NCI-H1930 (cell line): ENCODE results near the gene GPC6.

ENCODE experiments used
- DNase-seq, 2 experiments: peaks; one replicate each; lab custom pipeline; 2025; lab: John Stamatoyannopoulos, UW

GPC6 gene

DNA sequence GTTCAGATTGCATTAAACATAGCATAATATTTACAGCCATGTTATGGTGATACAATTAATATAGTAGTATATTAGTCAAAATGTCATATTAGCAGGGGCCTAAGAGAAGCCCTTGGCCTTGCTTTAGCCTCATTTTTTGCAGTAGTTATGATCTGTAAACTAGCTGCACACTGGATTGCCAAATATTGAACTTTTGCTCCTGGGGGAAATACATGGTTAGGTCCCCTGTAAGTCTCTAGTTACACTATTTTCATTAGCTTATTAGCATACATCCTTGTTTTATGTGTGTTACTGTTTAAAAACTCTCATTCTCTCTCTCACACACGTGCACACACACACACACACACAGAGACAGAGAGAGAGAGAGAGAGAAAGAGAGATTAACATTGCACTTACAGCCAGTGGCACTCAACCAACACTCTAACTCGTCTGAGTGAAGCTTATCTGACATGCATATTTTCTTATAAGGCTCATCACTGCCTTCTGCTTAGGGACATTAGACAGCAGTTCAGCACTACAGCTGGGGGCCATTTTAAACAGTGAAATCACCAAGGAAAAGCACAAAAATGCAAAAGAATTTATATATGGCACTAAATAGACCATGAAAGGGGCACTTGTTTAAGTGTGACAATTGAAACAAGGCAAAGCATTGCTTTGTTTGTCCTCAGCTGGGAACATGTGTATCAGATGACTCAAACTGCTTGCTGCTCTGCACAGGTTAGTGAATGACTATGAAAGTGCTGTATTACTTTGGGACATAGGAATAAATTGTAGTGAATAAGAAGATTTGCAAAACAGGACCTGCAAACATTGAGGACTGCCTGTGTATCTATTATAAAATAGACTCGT is 278.7 kb downstream of the GPC6 start:
- no peak for DNase-seq

DNA sequence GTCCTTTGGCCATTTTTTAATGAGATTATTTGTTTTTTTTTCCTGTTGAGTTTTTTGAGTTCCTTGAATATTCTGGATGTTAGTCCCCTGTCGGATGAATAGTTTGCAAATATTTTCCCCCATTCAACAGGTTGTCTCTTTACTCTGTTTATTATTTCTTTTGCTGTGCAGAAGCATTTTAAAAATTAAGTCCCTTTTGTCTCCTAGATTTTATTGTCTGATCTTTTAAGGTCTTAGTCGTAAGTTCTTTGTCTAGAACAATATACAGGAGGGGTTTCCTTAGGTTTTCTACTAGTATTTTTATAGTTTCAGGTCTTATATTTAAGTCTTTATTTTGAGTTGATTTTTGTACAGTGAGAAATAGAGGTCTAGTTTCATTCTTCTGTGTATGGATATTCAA is 284.4 kb downstream of the GPC6 start:
- DNase-seq = no peak

DNA sequence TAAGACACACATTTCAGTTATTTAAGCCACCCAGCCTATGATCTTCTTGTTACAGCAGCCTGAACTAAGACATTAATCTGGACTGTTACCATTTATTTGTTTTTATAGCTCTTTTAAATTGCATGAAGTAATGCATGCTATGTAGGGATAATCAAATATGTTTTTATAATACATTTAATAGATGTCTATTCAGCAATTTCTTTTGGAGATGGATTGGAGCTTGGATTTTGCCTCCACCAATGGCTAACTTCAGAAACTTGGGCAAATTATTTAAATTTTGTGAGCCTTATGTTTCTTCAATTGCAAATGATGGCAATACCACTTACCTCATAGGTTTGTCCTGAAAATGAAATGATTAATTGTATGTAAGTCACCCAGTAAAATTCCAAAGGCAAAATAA is 288.7 kb downstream of the GPC6 start:
- no peak for DNase-seq

DNA sequence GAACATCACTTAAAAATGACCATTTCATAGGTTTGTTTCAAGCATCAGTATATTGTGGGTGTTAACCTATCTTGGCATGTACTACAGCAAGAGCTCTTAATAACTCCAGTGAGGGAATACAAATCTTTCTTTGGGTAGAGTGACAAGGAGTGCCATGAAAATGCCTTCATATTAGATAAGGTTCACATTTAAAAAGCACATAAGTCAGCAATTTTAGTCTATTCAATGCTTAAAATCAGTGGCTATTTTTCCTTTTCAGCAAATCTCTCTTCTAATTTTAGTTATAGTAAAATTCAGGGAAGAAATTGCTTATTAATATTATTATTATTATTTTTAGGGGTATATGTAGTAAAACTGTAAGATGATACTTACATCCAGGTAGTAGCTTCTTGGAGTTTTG is 291.1 kb downstream of the GPC6 start:
- no peak for DNase-seq

DNA sequence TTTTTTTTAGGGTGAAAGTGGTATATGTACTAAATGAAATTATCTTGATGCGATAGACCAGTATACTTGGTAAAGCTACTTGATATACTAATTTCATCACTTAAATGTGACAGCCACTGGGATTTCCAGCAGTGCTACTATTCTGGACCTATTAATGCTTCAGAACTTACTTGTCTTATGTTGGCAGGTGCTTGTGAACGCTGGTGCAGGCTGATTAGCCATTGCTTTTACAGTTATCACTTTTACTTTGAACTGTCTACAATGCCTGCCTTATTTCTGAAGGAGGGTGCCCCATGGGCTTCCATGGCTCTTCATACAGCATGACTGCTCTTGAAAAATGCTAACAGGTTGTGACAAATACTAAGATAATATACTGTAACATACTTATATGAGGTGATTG is 294.7 kb downstream of the GPC6 start:
- no peak for DNase-seq

DNA sequence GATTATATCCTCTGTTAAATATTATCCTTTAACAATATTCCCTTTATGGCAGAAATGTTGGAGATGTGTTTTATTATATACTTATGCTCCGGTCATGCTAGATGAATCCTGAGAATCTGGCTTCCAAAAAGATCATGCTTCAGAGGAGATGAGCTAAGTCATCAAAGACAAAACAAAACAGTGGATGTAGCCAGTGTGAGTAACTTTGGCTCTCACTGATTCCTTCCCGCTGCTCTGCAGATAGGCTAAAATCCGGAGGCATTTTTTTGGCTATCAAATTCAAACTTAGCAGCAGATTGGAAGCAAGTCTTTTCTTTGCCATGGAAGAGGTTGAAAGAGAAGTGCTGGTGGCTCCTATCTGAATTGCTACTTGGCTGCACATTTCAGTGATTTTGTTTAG is 295.9 kb downstream of the GPC6 start:
- no peak for DNase-seq

DNA sequence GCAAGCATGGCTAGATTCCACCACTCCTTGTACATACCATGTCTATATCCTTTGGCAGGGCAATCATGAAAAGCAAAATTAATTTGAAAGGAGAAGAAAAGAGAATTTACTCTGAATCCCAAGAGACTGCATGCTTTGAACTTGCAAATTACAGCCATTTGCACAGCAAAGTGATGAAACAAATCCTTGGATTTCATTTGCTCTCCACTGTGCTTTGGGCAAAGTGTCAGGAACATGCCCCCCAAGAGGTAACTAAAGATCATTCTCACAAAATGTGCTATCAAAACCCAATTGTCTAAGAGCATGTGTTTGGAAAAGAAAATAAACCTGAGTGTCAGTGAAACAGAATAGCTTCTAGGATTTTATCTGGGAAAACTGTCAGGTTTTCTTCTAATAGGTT is 298.5 kb downstream of the GPC6 start:
- DNase-seq = no peak

DNA sequence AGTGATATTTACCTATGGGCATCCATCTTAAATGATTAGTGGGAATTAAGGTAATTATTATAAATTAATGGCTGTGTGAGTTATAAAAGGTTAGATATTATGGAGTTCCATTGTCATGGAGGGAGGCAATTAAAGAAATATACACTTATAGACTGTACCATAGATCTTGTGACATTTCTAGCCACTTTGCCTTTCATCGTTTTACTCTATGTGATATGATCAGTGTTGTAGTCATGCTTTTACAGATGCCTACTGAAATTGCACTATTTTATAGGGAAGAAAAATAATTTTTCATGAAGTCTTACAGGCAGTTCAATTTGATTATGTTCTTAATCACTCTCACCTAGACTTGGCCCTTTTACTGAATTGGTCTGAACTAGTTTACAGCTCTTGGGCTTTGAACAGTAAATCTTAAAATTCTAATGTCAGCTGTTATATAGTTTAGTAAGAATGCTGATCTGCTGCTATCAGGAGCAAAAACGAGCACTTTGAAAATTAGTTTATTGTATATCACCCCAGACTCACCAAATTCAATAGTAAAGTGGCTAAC is 301.2 kb downstream of the GPC6 start:
- DNase-seq = no peak

DNA sequence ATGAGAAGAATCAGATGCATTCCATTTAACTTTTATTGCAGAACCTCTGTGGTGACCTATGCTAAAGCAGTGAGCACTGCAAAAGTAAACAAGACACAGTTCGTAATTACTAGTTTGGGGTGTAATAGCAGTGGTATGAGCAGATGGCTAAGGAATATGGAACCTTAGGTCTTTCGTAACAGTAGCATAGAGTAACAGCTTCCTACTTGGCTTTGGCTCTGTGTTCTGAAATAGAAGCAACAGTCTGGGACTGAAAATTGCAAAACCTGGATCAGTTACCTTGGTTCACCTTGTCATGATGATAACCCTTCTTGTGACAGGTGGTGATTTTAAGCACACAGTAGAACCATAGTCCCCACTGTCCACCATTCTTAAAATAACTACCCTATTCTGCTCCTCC is 303.4 kb downstream of the GPC6 start:
- no peak for DNase-seq

DNA sequence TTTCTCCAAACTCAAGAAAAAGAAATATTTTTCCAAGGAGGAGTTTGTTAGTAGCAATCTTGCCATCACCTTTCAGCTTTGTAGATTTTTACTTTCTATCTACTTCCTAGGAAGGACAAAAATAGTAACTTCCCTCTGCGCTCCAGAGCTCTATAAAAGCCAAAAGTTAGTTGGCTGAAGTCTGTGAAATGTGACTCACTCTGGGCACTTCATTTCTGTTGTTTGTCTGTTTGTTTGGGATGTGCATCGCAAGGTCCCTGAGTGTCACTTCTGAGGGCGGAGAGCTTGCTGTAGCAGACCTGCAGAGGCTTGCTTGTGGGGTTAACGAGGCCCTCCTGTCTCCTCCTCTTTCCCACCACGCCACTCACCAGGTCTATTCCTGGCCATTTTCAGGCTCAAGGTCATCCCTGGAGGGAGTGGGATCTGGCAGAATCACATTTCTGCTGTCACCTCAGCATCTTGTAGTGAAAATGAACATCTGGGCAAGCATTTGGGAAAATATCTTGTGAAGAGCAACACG is 307.6 kb downstream of the GPC6 start:
- no peak for DNase-seq

DNA sequence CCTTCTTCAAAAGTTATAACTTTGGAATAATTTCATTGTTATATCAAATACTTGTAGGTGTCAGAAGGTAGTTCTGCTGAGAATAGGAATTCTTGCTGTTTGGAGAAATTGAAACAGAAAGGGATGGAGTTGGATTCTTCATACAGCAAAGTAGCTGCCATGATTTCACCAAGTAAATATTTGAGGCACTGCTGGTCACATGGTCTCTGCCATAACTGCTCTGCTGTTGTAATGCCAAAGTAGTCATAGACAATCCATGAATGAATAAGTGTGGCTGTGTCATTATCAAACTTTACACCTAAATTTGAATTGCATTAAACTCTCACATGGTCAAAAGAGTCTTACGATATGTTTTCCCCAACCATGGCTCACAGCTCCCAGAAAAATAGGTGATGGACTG is 308.6 kb downstream of the GPC6 start:
- no peak for DNase-seq

DNA sequence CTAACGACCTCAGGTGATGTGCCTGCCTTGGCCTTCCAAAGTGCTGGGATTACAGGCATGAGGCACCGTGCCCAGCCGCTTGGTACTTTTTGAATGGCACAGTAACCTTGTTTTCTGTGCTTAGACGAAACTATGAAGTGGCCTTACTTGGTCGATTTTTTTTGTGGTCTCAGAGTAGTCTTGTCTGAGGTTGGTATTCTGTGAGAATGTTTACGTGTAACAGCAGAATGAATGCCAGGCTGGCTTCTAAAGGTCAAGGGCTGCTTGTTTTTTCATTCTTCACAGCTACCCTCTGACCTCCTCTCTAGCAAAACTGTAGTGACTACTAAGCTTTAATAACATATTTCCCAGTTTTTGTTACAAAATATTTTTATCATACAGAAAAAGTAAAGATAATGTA is 313.3 kb downstream of the GPC6 start:
- DNase-seq = no peak

DNA sequence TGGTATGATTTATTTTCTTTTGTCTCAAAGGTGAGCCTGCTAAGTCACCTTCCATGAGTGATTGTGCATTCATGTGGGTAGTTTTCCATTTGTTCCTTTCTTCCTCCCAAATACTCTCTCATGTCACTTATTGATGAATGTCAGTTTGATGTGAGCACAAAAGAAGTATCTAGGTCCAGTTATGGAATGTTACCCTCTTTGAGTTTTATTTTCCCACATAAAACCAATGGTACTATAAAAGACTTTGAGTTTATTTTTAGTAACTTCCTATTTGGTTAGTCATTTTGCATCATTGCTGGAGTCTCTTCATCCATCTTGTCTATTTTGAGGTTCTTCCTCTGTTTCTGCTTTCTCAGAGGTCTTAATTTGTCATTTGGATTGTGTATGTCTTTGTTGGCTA is 321.3 kb downstream of the GPC6 start:
- no peak for DNase-seq

DNA sequence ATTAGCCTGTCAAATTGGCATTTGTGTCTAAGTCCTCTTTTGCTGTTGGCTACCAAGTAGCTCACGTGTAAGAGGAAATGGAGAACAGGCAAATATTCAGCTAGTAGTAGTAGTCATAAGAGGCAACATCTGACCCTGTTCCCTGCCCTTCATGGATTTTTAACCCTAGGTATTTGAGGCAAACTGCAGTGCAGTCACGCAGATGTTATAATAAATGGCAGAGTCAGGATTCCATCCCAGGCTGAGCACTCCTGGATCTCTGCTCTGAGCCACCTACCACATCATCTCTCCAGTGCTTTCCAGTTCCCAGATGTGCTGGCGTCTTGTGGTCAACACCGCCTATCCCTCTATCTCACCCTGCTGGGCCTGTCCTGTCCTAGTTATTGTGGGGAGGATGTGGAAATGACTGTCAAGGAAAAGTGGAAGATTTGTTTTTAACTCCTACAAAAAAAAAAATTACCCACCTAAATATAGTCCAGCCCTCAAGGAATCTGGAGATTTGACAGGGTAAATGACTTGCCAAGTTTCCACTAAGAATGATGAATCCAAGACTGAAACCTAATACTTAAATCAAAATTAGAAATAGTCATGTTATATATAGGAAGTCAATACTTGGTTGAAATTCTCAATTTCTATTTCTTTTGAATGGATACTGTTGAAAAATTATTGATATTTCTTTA is 322.9 kb downstream of the GPC6 start:
- DNase-seq = no peak

DNA sequence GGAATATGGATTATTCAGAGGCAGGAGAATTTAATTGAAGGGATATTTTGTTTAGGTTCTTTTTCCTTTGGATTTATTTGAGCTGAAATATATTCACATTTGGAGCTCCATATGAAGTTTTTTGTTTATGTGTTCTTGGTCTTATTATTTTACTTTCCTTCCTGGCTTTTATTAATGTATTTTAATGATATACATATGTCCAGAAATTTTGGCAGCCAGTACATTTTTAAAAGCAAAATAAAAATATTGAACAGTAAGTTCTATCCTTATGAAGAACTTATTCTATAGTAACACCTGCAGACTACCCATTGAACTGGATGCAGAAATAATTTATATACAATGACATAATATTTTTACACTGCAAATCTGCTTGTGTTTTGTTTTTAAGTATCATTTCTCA is 323.6 kb downstream of the GPC6 start:
- DNase-seq = no peak

DNA sequence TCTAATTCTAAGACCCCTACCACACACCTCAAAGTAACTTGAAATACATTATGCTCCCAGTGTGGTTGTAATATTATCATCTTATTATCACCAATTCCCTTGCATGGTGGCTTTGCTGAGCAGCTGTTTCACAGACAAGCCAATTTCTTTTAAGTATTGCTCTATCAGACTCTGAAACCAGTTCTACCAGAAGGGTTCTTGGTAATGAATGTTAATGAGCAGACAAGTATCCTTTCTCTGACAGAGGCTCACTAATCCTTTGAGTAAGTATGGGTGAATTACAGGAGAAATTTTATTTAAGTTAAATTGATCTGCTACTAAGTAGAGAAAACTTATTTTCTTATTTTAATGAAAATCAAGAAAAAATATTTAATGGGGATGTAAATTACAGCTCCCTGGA is 326.0 kb downstream of the GPC6 start:
- no peak for DNase-seq

DNA sequence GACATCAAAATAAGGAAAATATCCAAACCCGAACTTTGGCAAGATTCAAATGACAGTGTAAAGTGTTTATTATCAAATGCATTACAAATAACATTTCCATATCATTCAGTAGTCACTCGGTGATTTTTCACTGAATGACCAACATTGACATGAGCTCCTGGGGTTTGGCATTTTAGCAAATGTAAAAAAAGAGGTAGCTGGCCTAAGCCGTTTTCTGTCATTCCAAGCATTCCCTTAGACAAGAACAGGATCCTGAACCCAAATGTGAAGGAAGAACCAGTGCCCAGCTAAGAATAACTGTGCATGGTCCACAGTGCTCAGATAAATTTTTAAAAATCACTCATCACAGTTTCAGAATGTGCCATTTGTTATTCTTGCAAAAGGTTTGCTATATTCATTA is 327.9 kb downstream of the GPC6 start:
- no peak for DNase-seq

DNA sequence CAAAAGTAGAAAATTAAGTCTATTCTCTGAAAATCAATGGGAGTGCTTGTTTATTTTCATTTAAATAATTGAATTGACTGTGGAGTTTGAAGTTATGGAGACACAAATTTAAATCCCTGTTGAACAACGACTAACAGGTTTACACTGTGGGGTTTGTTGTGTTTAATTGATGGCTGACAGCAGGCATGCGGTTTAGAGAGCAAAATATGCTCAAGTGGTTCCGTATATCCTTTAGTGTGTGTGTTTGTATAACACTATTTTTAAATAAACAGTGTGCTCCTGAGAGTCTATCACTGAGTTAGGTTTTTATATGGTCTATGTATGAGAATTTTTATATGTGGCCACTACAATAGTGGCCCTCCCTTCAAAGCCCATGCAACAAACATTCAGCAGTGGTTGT is 332.0 kb downstream of the GPC6 start:
- no peak for DNase-seq

DNA sequence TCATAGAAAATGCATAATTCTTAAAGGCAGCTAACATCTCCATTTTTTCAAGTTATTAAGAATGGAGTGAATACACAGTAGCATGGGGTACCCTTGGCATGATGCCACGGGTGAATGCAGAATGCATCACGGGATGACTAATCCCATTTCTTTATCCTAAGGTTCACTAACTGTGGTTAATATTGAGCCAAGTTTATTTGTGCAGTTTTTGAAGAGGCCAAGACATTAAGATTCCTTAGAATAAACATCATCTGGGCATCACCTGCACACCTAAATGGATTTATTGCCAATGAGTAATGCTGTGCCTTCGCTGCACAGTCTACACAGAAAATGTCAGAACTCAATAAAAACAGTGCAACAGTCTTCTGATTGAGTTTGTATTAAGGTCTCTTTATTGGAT is 333.1 kb downstream of the GPC6 start:
- DNase-seq = no peak

DNA sequence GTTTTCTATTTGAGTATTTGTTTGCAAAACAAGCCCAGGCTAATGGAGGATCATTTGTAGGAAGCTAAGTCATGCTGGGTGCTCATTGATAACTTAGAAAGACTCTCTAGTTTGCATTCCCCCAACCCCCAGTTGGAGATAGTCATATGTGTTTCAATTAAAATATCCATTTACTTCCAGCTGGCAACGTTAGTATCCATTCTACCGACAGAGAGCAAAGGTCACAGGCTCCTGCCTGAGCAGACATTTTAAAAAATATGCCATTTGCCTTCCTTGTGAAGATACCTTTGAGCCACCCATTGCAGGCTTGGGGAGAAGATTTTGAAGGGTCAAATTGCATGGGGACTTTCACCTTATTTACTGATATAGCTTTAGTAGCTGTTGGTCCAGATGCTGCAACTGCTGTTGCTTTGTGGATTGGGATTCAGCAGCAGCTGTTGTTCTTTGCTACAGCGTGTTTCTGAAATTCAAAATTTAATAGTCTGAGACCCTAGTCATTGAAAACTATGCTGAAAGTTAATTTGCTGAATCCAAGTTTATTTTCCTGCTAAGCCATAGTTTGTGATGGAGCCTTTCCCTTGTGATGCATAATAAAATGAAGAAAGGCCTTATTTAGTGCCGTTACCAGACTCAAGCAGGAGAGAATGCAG is 335.1 kb downstream of the GPC6 start:
- no peak for DNase-seq

DNA sequence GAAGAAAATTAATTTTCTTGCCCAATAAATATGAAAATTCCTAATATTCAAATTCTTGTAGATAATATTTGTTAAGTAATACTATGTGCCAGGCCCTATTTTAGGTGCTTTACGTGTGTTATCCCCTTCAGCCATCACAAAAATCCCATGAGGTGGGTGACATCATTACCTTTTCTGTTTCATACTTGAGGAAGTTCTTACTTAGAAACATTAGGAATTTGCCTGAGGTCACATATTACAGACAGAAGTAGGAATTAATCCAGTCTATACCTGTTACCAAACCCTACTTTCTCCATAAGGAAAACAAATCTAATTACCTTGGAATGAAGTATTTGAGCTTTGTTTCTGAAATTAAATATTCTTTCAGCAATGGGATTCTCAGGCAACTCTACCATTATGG is 336.1 kb downstream of the GPC6 start:
- no peak for DNase-seq

DNA sequence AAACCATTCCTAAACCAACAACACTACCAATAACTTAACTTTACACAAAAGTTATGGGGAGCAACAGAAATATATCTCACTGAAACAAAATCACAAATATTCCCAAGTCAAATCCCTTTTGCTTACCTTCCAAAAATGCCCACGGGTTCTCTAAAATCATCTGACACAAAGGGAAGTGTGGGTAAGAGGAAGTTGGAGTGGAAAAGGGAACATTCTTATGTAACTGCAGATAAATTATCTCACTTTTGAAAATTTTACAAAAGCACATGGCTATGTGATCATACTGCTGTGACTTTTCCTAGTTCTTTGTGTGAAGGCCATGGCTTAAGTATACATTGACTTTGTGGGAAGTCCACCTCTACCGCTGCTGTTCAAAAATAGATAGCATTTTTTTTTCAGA is 350.5 kb downstream of the GPC6 start:
- DNase-seq = no peak

DNA sequence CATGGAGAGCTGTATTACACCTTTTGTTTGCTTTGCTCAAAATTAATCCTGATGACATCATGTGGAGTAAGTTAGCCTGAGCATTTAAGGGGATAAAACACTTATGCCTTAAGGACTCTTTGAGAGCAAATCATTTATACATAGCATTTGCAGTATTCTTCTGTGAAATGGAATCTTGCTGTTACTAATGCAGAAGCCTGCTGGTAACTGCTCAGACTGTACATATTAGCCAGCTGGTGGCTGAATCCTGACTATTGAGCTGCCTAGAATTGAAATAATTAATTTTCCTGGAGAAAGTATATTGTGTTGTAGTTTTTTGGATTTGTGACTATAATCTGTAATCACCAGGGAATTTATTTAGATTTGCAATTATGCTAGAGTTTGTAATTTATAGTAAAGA is 363.2 kb downstream of the GPC6 start:
- no peak for DNase-seq
